WTC11 (cell line): ENCODE data around the gene MECP2. TPM values are rescaled to one million over a fixed set of nuclear protein-coding genes. Genes with fewer than 3 reads are reported as not detected.

Experiments used
- ATAC-seq: fragments of 200-7000 bp; cut with Tn5 transposase; 2 replicates; pipeline ENCODE4 v1.10.0; 2021; ENCODE audit warnings: mild to moderate bottlenecking, moderate library complexity
- CTCF ChIA-PET: fragments of 300-600 bp; sonication (Branson Sonifier 250); formaldehyde crosslinking; loops from one replicate; lab custom pipeline; 2021; ENCODE audit warnings: antibody characterized with exemption; lab: Charles Lee
- POLR2A ChIA-PET: fragments of 350-600 bp; sonication (Branson Sonifier 250); formaldehyde crosslinking; loops from one replicate; lab custom pipeline; 2021; ENCODE audit warnings: antibody characterized with exemption; lab: Charles Lee
- DNase-seq: peaks from one replicate; pipeline ENCODE4 v3.0.0; 2021; ENCODE audit warnings: low spot score
- H3K27ac Mint-ChIP-seq: 2 replicates; pipeline ENCODE4 v1.8.0; 2021; ENCODE audit warnings: mixed read lengths
- H3K27me3 Mint-ChIP-seq: 2 replicates; pipeline ENCODE4 v1.8.0; 2021; ENCODE audit warnings: low read depth, mild to moderate bottlenecking, moderate library complexity, mixed read lengths
- H3K36me3 Mint-ChIP-seq: 2 replicates; pipeline ENCODE4 v1.8.0; 2021; ENCODE audit warnings: mixed read lengths
- H3K4me1 Mint-ChIP-seq: 2 replicates; pipeline ENCODE4 v1.8.0; 2022; ENCODE audit warnings: mixed read lengths
- H3K4me3 Mint-ChIP-seq: 2 replicates; pipeline ENCODE4 v1.8.0; 2021; ENCODE audit warnings: mild to moderate bottlenecking, moderate library complexity, mixed read lengths
- H3K9me3 Mint-ChIP-seq: 2 replicates; pipeline ENCODE4 v1.8.0; 2021; ENCODE audit warnings: mixed read lengths
- ATF1 ChIP-seq: sonication (generic); formaldehyde crosslinking; IDR thresholded peaks from 2 replicates; pipeline ENCODE4 v1.8.1; 2023; ENCODE audit warnings: mild to moderate bottlenecking, moderate library complexity, missing genetic modification reagents
- ATF6 ChIP-seq: sonication (generic); formaldehyde crosslinking; IDR thresholded peaks from 2 replicates; pipeline ENCODE4 v1.8.1; 2023; ENCODE audit warnings: mild to moderate bottlenecking, missing genetic modification reagents
- CDX4 ChIP-seq: fragments of 250-450 bp; sonication (Bioruptor Pico); IDR thresholded peaks from 2 replicates; pipeline ENCODE4 v1.9.0; 2021; ENCODE audit warnings: moderate library complexity, mild to moderate bottlenecking, inconsistent platforms, borderline replicate concordance
- CREM ChIP-seq: sonication (generic); formaldehyde crosslinking; IDR thresholded peaks from 2 replicates; pipeline ENCODE4 v1.8.1; 2022; ENCODE audit warnings: mild to moderate bottlenecking, missing genetic modification reagents, moderate library complexity
- E2F5 ChIP-seq: sonication (generic); formaldehyde crosslinking; IDR thresholded peaks from 2 replicates; pipeline ENCODE4 v1.8.1; 2022; ENCODE audit warnings: mild to moderate bottlenecking, moderate library complexity, missing genetic modification reagents
- ELF4 ChIP-seq: sonication (generic); formaldehyde crosslinking; IDR thresholded peaks from 2 replicates; pipeline ENCODE4 v1.8.1; 2022; ENCODE audit warnings: low read depth, mild to moderate bottlenecking, moderate library complexity, missing genetic modification reagents
- ERG ChIP-seq: fragments of 250-450 bp; sonication (Bioruptor Pico); IDR thresholded peaks from 2 replicates; pipeline ENCODE4 v1.8.0; 2021; ENCODE audit warnings: mild to moderate bottlenecking
- GTF2I ChIP-seq: fragments of 250-450 bp; sonication (Bioruptor Pico); conservative IDR thresholded peaks from 2 replicates; pipeline ENCODE4 v1.4.0; 2021; ENCODE audit warnings: mild to moderate bottlenecking
- HMGA2 ChIP-seq: fragments of 250-450 bp; sonication (Bioruptor Pico); IDR thresholded peaks from 2 replicates; pipeline ENCODE4 v1.4.0; 2021; ENCODE audit warnings: mild to moderate bottlenecking, moderate library complexity
- NFE2L1 ChIP-seq: sonication (generic); formaldehyde crosslinking; IDR thresholded peaks from 2 replicates; pipeline ENCODE4 v1.8.1; 2023; ENCODE audit warnings: missing genetic modification reagents
- RELA ChIP-seq: sonication (generic); formaldehyde crosslinking; IDR thresholded peaks from 2 replicates; pipeline ENCODE4 v1.8.1; 2022; ENCODE audit warnings: missing genetic modification reagents, mild to moderate bottlenecking, borderline replicate concordance
- STAT6 ChIP-seq: sonication (generic); formaldehyde crosslinking; conservative IDR thresholded peaks from 2 replicates; pipeline ENCODE4 v1.8.1; 2023; ENCODE audit warnings: mild to moderate bottlenecking, low read depth, missing genetic modification reagents, moderate library complexity
- ZNF532 ChIP-seq: fragments of 250-450 bp; sonication (Bioruptor Pico); IDR thresholded peaks from 2 replicates; pipeline ENCODE4 v1.9.0; 2021; ENCODE audit warnings: mild to moderate bottlenecking, borderline replicate concordance
- total RNA-seq: library from RNA; stranded (reverse); gene quantifications from 3 replicates; pipeline ENCODE4 v1.2.3, GENCODE V29; 2021
- TF ChIP-seq, protein P1 (sequence below): sonication (generic); formaldehyde crosslinking; IDR thresholded peaks from 2 replicates; pipeline ENCODE4 v1.8.0; 2022; ENCODE audit warnings: missing genetic modification reagents
- TF ChIP-seq, protein P2 (sequence below): sonication (generic); formaldehyde crosslinking; IDR thresholded peaks from 2 replicates; pipeline ENCODE4 v1.8.1; 2023; ENCODE audit warnings: mild to moderate bottlenecking, missing genetic modification reagents, moderate library complexity

Gene MECP2
- total RNA-seq, 1 experiment from 2014 or later: 28.7 TPM

DNA sequence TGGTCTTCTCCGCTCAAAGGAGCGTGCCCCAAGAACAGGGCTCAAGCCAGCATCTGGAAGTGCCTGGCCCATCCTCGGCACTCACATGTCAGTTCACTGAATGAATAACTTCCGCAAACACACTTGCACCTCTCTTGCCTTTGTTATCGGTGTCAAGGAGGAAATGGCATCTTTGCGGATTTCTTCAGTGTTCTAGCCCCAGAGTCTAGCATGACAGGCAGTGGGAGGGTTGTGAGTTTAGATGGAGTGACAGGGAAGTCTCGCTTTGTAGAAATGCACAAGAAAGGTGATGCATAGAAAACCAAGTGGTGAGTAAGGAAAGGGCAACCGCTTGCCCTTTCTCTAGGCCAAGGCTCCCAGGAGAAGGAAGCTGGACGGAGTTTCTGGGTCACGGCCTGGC lies 17.6 kb upstream of the MECP2 start:
- Mint-ChIP-seq H3K4me3 (no peak overlapping the region), H3K27ac (no peak overlapping the region), H3K36me3 (no peaks in the 10 kb centered on the region), H3K9me3 (peaks cover 4% of the 10 kb centered on the region; the same call in 1 of the 2 replicates), H3K4me1 (no peaks in the 10 kb centered on the region), H3K27me3 (no peaks in the 10 kb centered on the region)
- DNase-seq (no peak), ATAC-seq (no peak)
- no peak for TF ChIP-seq ERG
- no peak for TF ChIP-seq ZNF532
- TF ChIP-seq CREM: no peak
- ChIA-PET POLR2A (no interaction called here), CTCF (no interaction called here)

DNA sequence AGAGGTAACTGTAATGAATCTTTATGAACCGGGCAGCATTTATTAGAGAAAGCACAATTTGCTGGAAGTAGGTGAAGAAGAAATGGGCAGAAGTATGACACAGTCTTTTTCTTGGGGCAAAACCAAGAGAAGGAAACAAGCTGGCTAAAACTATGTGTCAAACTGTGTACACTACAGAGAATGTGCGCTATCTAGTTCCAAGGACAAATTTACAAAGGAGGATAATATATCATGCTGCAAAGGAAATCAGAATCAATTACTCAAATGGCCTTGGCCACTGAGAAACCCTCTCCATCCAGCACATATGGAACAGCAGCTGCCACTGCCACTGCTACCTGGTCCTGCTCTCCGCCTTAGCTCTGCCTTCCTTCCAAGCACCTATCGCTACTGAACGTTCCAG lies 17.1 kb upstream of the MECP2 start:
- CTCF ChIA-PET: no interaction called here
- H3K27me3 Mint-ChIP-seq: no peaks in the 10 kb centered on the region
- no peaks in the 10 kb centered on the region for H3K4me1 Mint-ChIP-seq
- POLR2A ChIA-PET: no interaction called here
- DNase-seq (no peak), ATAC-seq (no peak)
- peaks cover 4% of the 10 kb centered on the region; the same call in 1 of the 2 replicates for H3K9me3 Mint-ChIP-seq
- H3K27ac Mint-ChIP-seq: no peak overlapping the region
- no peak overlapping the region for H3K4me3 Mint-ChIP-seq
- no peaks in the 10 kb centered on the region for H3K36me3 Mint-ChIP-seq
- TF ChIP-seq RELA (CRISPR knock-in tag) (no peak), GTF2I (CRISPR knock-in tag) (no peak), E2F5 (no peak), STAT6 (CRISPR knock-in tag) (no peak), CDX4 (CRISPR knock-in tag) (no peak), CREM (no peak), NFE2L1 (CRISPR knock-in tag) (no peak), ATF1 (no peak), HMGA2 (CRISPR knock-in tag) (no peak), ELF4 (CRISPR knock-in tag) (no peak), ATF6 (CRISPR knock-in tag) (no peak)
- TF ChIP-seq, protein P1, sequence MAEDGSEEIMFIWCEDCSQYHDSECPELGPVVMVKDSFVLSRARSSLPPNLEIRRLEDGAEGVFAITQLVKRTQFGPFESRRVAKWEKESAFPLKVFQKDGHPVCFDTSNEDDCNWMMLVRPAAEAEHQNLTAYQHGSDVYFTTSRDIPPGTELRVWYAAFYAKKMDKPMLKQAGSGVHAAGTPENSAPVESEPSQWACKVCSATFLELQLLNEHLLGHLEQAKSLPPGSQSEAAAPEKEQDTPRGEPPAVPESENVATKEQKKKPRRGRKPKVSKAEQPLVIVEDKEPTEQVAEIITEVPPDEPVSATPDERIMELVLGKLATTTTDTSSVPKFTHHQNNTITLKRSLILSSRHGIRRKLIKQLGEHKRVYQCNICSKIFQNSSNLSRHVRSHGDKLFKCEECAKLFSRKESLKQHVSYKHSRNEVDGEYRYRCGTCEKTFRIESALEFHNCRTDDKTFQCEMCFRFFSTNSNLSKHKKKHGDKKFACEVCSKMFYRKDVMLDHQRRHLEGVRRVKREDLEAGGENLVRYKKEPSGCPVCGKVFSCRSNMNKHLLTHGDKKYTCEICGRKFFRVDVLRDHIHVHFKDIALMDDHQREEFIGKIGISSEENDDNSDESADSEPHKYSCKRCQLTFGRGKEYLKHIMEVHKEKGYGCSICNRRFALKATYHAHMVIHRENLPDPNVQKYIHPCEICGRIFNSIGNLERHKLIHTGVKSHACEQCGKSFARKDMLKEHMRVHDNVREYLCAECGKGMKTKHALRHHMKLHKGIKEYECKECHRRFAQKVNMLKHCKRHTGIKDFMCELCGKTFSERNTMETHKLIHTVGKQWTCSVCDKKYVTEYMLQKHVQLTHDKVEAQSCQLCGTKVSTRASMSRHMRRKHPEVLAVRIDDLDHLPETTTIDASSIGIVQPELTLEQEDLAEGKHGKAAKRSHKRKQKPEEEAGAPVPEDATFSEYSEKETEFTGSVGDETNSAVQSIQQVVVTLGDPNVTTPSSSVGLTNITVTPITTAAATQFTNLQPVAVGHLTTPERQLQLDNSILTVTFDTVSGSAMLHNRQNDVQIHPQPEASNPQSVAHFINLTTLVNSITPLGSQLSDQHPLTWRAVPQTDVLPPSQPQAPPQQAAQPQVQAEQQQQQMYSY (CRISPR knock-in tag): no peak
- TF ChIP-seq, protein P2, sequence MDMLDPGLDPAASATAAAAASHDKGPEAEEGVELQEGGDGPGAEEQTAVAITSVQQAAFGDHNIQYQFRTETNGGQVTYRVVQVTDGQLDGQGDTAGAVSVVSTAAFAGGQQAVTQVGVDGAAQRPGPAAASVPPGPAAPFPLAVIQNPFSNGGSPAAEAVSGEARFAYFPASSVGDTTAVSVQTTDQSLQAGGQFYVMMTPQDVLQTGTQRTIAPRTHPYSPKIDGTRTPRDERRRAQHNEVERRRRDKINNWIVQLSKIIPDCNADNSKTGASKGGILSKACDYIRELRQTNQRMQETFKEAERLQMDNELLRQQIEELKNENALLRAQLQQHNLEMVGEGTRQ: no peak
